Ovary (tissue), 9 donors: ENCODE data around the gene NSF. TPM values are rescaled to one million over a fixed set of nuclear protein-coding genes. Genes with fewer than 3 reads are reported as not detected.

Experiments used
- DNase-seq, 5 donors: peaks; one replicate each; pipeline ENCODE4 v3.0.0-alpha.2; 2019 to 2020
- H3K27ac ChIP-seq, 2 donors: fragments of 200-600 bp; one replicate each; pipeline versions ENCODE4 v1.5.1 to v1.8.0; 2019 to 2022
- H3K27me3 ChIP-seq: fragments of 200-600 bp; one replicate; pipeline ENCODE4 v1.8.0; 2022
- H3K36me3 ChIP-seq: fragments of 200-600 bp; sonication (generic); one replicate; pipeline ENCODE4 v1.5.1; 2019
- H3K4me1 ChIP-seq: one replicate; pipeline ENCODE4 v1.8.1; 2013; ENCODE audit warnings: mild to moderate bottlenecking, moderate library complexity; ENCODE audit not compliant: insufficient read depth
- H3K4me3 ChIP-seq: fragments of 200-600 bp; sonication (generic); one replicate; pipeline ENCODE4 v1.5.1; 2017
- H3K9me3 ChIP-seq, 2 donors: fragments of 200-600 bp in 1 of 2; sonication (generic) in 1 of 2; one replicate each; pipeline versions ENCODE4 v1.5.1 to v1.8.1; 2013 to 2019; ENCODE audit warnings: mild to moderate bottlenecking in 1 of 2, moderate library complexity in 1 of 2
- CTCF ChIP-seq, 3 donors: fragments of 450-650 bp in 2 of 3; fragments of 200-600 bp in 1 of 3; IDR thresholded peaks; one replicate each; pipeline versions ENCODE4 v1.5.1 to v1.8.0; 2016 to 2022; ENCODE audit warnings: antibody characterized with exemption in 3 of 3, mild to moderate bottlenecking in 1 of 3
- EP300 ChIP-seq: sonication (generic); formaldehyde crosslinking; IDR thresholded peaks from one replicate; pipeline ENCODE4 v1.6.1; 2017; ENCODE audit warnings: antibody characterized with exemption
- POLR2A ChIP-seq: fragments of 450-650 bp; IDR thresholded peaks from one replicate; pipeline ENCODE4 v1.6.1; 2017; ENCODE audit warnings: antibody characterized with exemption, mild to moderate bottlenecking, moderate library complexity
- WGBS, 3 donors: extraction: QIAGEN DNeasy Blood & Tissue Kit in 1 of 3; methylation state at CpG; one replicate each; pipeline versions ENCODE4 v1.1.5 to v1.1.7; 2013 to 2017; 5-methylcytosine and 5-hydroxymethylcytosine counted together
- intact Hi-C, 4 donors: fragments of 100-400 bp; cut with DNase I; formaldehyde crosslinking; loops; one replicate each; pipeline versions ENCODE4 v1.11.0 to v1.15.1; 2022 to 2023
- polyA plus RNA-seq, 2 donors: library from polyadenylated mRNA; stranded (reverse); fragments of 200-250 nt in 1 of 2; fragments of 350-450 nt in 1 of 2; fragmentation: Illumina TruSeq in 1 of 2; extraction: RNeasy Lipid Tissue Mini Kit (QIAGEN cat#74804) in 1 of 2; gene quantifications; one replicate each; pipeline ENCODE4 v1.2.3, GENCODE V29; 2013 to 2014
- total RNA-seq, 7 donors: library from RNA; depleted of rRNA in 2 of 7; stranded (reverse); fragments of >200 nt in 2 of 7; fragmentation: NEBNext Ultra II Directional in 3 of 7; extraction: Animal tissue kit (Norgen Biotek cat#: 25700) in 3 of 7; gene quantifications; one replicate each; pipeline versions ENCODE4 v1.1.0 to v1.2.4, GENCODE V29; 2016 to 2023
- donor health status: DM: no; HTN: no; CAD: no; lungs with moderate emphysema.
- donor health status: DM: no; HTN: no; CAD: no.
- donor health status: Bipolar disorder and iron deficiency.
- donor health status: DM: yes; HTN: yes; CAD: no.
- donor health status: DM: no; HTN: no; CAD: no.
- donor health status: DM: yes; HTN: yes; CAD: no.

The NSF gene
- total and polyA plus RNA-seq, 9 donors, result 6.6 to 33.3 (median 19.6) TPM

DNA sequence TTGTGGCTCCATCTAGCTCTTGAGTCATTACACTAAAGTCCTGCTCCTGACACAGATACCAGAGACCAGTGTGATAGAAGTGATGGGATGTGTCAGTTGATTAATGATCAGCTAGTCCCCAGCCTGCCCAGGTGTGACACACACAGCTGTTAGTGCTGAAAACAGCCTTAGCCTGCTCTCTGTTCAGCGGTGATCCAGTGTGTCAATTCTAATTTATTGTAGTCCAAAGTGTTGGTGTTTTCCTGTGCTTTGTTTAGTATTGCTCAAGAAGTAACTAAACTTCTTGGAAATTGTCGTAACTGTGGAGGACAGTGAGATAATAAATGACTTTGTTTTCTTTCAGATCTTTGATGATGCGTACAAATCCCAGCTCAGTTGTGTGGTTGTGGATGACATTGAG lies 135.7 kb downstream of the NSF start:
- H3K27me3 ChIP-seq, result no peaks in the 10 kb centered on the region
- no peak overlapping the region for H3K27ac ChIP-seq
- no peak for DNase-seq
- TF ChIP-seq POLR2A, result no peak
- no peak for TF ChIP-seq CTCF (IDR thresholded peaks at IDR 0.05)
- TF ChIP-seq EP300, result no peak
- H3K4me1 ChIP-seq, result no peaks in the 10 kb centered on the region
- intact Hi-C loops, result no loop called here
- H3K9me3 ChIP-seq, result no peaks in the 10 kb centered on the region
- no peaks in the 10 kb centered on the region for H3K36me3 ChIP-seq
- H3K4me3 ChIP-seq, result no peak overlapping the region
- WGBS, 3 donors, result 73 to 80% (median 78%) methylated on average over 3 of the region's 3 CpGs

DNA sequence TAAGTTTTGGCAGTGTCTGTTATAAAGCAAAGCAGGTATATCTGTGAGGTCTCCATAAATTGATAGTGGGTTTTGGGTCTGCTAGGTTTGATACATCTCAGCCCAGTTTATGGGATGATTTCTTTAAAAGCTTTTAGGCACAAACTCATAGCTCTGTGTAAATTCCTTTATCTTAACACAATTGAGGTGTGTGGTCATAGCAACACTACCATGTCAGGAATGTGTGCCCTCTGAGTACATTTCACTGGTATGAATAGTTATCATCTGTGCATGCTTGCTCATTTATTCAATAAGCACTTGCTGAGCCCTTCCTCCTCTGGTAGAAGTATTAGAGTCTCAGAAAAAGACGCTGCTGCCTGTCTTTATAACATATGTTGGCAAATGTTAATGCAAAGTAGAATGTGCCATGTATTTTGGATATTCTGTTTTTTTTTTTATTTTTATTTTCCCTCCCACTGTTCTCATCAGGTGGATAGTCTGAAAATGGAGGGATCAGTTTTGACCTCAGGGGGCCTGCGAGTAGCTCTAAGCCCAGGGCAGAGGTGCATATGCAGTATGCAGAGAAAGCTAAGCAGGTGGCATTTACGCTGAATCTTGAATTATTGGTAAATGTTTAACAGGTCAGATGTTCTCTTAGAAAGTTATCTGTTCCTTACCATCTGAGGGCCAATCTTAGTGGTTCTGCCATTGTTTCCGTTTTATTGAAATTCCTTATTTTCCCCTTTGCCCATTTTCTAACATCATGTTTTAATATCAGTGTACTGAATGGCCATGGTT lies 137.3 kb downstream of the NSF start:
- no peak for DNase-seq

GRCh38 chr17:46730026-46730425 lies 139.6 kb downstream of the NSF start:
- intact Hi-C loops, result no loop called here

More for the DNA sequence above, 137.3 kb downstream of the NSF start:
- H3K9me3 ChIP-seq, result no peaks in the 10 kb centered on the region
- no peak overlapping the region for H3K27ac ChIP-seq
- WGBS, 3 donors, result 92 to 97% (median 95%) methylated on average over 4 of the region's 4 CpGs
- no peaks in the 10 kb centered on the region for H3K36me3 ChIP-seq
- TF ChIP-seq POLR2A (no peak), CTCF (IDR thresholded peaks at IDR 0.05) (no peak), EP300 (no peak)
- H3K4me1 ChIP-seq, result no peaks in the 10 kb centered on the region
- H3K4me3 ChIP-seq, result no peak overlapping the region
- intact Hi-C loops, result no loop called here
- no peaks in the 10 kb centered on the region for H3K27me3 ChIP-seq

GRCh38 chr17:46730679-46731078 lies 140.2 kb downstream of the NSF start:
- intact Hi-C loops, result no loop called here
- H3K9me3 ChIP-seq, result no peaks in the 10 kb centered on the region
- H3K36me3 ChIP-seq, result no peaks in the 10 kb centered on the region
- TF ChIP-seq POLR2A (no peak), CTCF (IDR thresholded peaks at IDR 0.05) (no peak), EP300 (no peak)
- no peaks in the 10 kb centered on the region for H3K27me3 ChIP-seq
- no peak overlapping the region for H3K27ac ChIP-seq
- H3K4me1 ChIP-seq, result no peaks in the 10 kb centered on the region
- no peak for DNase-seq
- no peak overlapping the region for H3K4me3 ChIP-seq
- 95 to 100% (median 96%) methylated on average over 1 of the region's 1 CpG for WGBS, 3 donors

More at GRCh38 chr17:46730026-46730425, 139.6 kb downstream of the NSF start:
- WGBS, 3 donors, result 91 to 93% (median 91%) methylated on average over 2 of the region's 2 CpGs
- TF ChIP-seq POLR2A (no peak), EP300 (no peak), CTCF (IDR thresholded peaks at IDR 0.05) (no peak)
- Histone ChIP-seq H3K4me1 (no peaks in the 10 kb centered on the region), H3K9me3 (no peaks in the 10 kb centered on the region), H3K36me3 (no peaks in the 10 kb centered on the region), H3K27ac (no peak overlapping the region), H3K4me3 (no peak overlapping the region), H3K27me3 (no peaks in the 10 kb centered on the region)
- DNase-seq, result no peak
